Measurements from ENCODE around the gene CMIP. TPM values are rescaled to one million over a fixed set of nuclear protein-coding genes. Genes with fewer than 3 reads are reported as not detected.

CMIP gene
- total RNA-seq, 1 experiment from 2014 or later = 48.2 TPM

DNA sequence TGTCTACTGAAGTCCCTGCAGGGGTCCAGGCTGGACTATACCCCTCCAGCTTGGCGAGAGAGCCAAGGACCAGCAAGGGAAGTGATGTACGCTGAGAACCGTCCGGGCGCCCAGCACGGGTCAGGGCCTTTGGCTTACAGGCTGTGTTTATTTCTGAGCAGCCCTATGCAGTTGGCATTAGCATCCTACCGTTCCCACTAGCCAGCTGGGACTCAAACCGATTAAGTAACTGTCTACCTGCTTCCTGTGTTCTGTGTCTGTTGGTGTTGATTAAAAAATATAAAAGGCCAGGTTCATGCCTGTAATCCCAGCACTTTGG is 73.8 kb downstream of the CMIP start:
- H3K23ac ChIP-seq (ENCODE audit: insufficient read length, low read depth, low read length) = no peak overlapping the region
- H4K5ac ChIP-seq (ENCODE audit: insufficient read length, low read depth, low read length) = no peak overlapping the region
- no peak overlapping the region for H3K9ac ChIP-seq (ENCODE audit: extremely low read depth, insufficient read length, low read length)
- no peak for DNase-seq
- Mint-ChIP-seq H3K36me3 (ENCODE audit: insufficient read depth in 1 of 3, low read depth in 3 of 3) (peaks cover 7 to 15% (median 12%) of the 10 kb centered on the region in 3 experiments; a peak in 6 of 7 replicates), H3K9me3 (no peaks in the 10 kb centered on the region), H3K4me3 (no peak overlapping the region), H3K27me3 (ENCODE audit: low read depth) (no peaks in the 10 kb centered on the region), H3K4me1 (peaks cover 18 to 27% of the 10 kb centered on the region in 2 experiments), H3K27ac (peak overlapping the region in 1 of 3 experiments; percentile 72; a peak in 2 of 7 replicates)
- no peak overlapping the region for H2BK5ac ChIP-seq (ENCODE audit: insufficient read length, low read length)
- H4K91ac ChIP-seq (ENCODE audit: insufficient read length, low read depth, low read length) = no peak overlapping the region
- WGBS (ENCODE audit: extremely low coverage, insufficient read length, low lambda C conversion rate) = no CpG with 5 or more reads among the region's 8 CpGs
- H3K27ac ChIP-seq (ENCODE audit: insufficient read length, low read depth, low read length) = no peak overlapping the region
- H4K8ac ChIP-seq (replicated peaks; ENCODE audit: insufficient read length, low read depth, low read length) = no peak overlapping the region
- H4K20me1 ChIP-seq (ENCODE audit: control insufficient read depth, insufficient read depth, insufficient read length) = no peaks in the 10 kb centered on the region
- no peaks in the 10 kb centered on the region for H3K4me1 ChIP-seq (ENCODE audit: insufficient read depth, low read length)
- H3K27me3 ChIP-seq (ENCODE audit: insufficient read depth, low read length) = no peaks in the 10 kb centered on the region
- peaks cover 19% of the 10 kb centered on the region for H3K79me1 ChIP-seq (ENCODE audit: insufficient read depth, low read depth, low read length, poor library complexity, severe bottlenecking)
- no peak overlapping the region for H3K4me2 ChIP-seq (ENCODE audit: insufficient read depth, insufficient read length, low read length)
- peaks cover 6% of the 10 kb centered on the region; the same call in 1 of the 2 replicates for H3K79me2 ChIP-seq (ENCODE audit: insufficient read depth, low read length)
- H3K18ac ChIP-seq (ENCODE audit: insufficient read length, low read depth, low read length) = no peak overlapping the region
- TF ChIP-seq CTCF (conservative IDR thresholded peaks at IDR 0.05) = no peak
- H3K4ac ChIP-seq (ENCODE audit: low read depth, low read length) = no peak overlapping the region
- H2BK120ac ChIP-seq (ENCODE audit: low read depth, low read length, poor library complexity, severe bottlenecking) = no peak overlapping the region
- H2AFZ ChIP-seq (ENCODE audit: low read length) = no peak overlapping the region
- no peak overlapping the region for H3K56ac ChIP-seq (ENCODE audit: insufficient read length, low read depth, low read length)
- H3T11ph ChIP-seq (ENCODE audit: low read length) = no peak overlapping the region
- no peak overlapping the region for H2BK12ac ChIP-seq (ENCODE audit: insufficient read length, low read depth, low read length)
- H2BK15ac ChIP-seq (ENCODE audit: low read depth, low read length) = no peak overlapping the region
- no peak overlapping the region for H2BK20ac ChIP-seq (ENCODE audit: low read depth, low read length, poor library complexity, severe bottlenecking)
- H2AK5ac ChIP-seq (ENCODE audit: insufficient read length, low read length) = no peak overlapping the region
- H3K14ac ChIP-seq (ENCODE audit: insufficient read depth, low read length) = no peak overlapping the region
- no peaks in the 10 kb centered on the region for H3K23me2 ChIP-seq (ENCODE audit: insufficient read length, low read depth, low read length, poor library complexity, severe bottlenecking)
- H3K9me3 ChIP-seq (ENCODE audit: control insufficient read depth, low read depth, low read length) = no peaks in the 10 kb centered on the region

All from H9 (cell line).